NCI-H82 (cell line): ENCODE results near the gene CHST15.

Experiments
- DNase-seq: peaks from one replicate; lab custom pipeline; 2025; lab: John Stamatoyannopoulos, UW

Gene CHST15

GRCh38 chr10:123998197-123999141, 94.9 kb downstream of the CHST15 start:
- no peak for DNase-seq

- no peak for DNase-seq
Measured at GRCh38 chr10:123997486-123998196, 95.8 kb downstream of the CHST15 start.

- DNase-seq, result no peak
Measured at GRCh38 chr10:123997013-123997412, 96.4 kb downstream of the CHST15 start.

- no peak for DNase-seq
Measured at GRCh38 chr10:123996302-123996701, 97.1 kb downstream of the CHST15 start.

- DNase-seq, result peak; percentile 38
Measured at GRCh38 chr10:123995461-123996131, 97.8 kb downstream of the CHST15 start.

- DNase-seq, result no peak
Measured at GRCh38 chr10:123995082-123995460, 98.3 kb downstream of the CHST15 start.

GRCh38 chr10:123994417-123995081, 98.8 kb downstream of the CHST15 start:
- DNase-seq, result peak; percentile 82

- no peak for DNase-seq
Measured at GRCh38 chr10:123993534-123994416, 99.6 kb downstream of the CHST15 start.

- DNase-seq, result no peak
Measured at GRCh38 chr10:123991611-123992570, 101.5 kb downstream of the CHST15 start.

GRCh38 chr10:123990889-123991288, 102.5 kb downstream of the CHST15 start:
- DNase-seq, result no peak

- DNase-seq, result no peak
Measured at GRCh38 chr10:123988694-123989093, 104.7 kb downstream of the CHST15 start.

GRCh38 chr10:123986736-123987135, 106.7 kb downstream of the CHST15 start:
- DNase-seq, result no peak

GRCh38 chr10:123974406-123974805, 119.0 kb downstream of the CHST15 start:
- peak; percentile 3 for DNase-seq

- peak; percentile 32 for DNase-seq
Measured at GRCh38 chr10:123972481-123973401, 120.7 kb downstream of the CHST15 start.

GRCh38 chr10:123970927-123971286, 122.5 kb downstream of the CHST15 start:
- DNase-seq, result no peak

GRCh38 chr10:123970207-123970926, 123.0 kb downstream of the CHST15 start:
- DNase-seq, result peak; percentile 25

- peak; percentile 70 for DNase-seq
Measured at GRCh38 chr10:123967626-123968243, 125.7 kb downstream of the CHST15 start.

- DNase-seq, result no peak
Measured at GRCh38 chr10:123966896-123967231, 126.5 kb downstream of the CHST15 start.
